ENCODE results near the gene RER1. TPM values are rescaled to one million over a fixed set of nuclear protein-coding genes. Genes with fewer than 3 reads are reported as not detected.
A peak's percentile ranks its signal among the peaks of the same experiment; 100 is the strongest.

Gene RER1
- total RNA-seq, 1 experiment from 2014 or later: 174 TPM

GRCh38 chr1:2375923-2376260, 15.7 kb upstream of the RER1 start:
- DNase-seq (ENCODE audit: low read depth): no peak

- no peak for DNase-seq (ENCODE audit: low read depth)
These were observed 15.3 kb upstream of the RER1 start for GRCh38 chr1:2376261-2376741.

GRCh38 chr1:2376931-2377672, 14.5 kb upstream of the RER1 start:
- no peak for DNase-seq (ENCODE audit: low read depth)

GRCh38 chr1:2377751-2378440, 13.7 kb upstream of the RER1 start:
- no peak for DNase-seq (ENCODE audit: low read depth)

GRCh38 chr1:2378441-2378851, 13.2 kb upstream of the RER1 start:
- DNase-seq (ENCODE audit: low read depth): no peak

- no peak for DNase-seq (ENCODE audit: low read depth)
These were observed 12.5 kb upstream of the RER1 start for GRCh38 chr1:2378956-2379732.

GRCh38 chr1:2379733-2380404, 11.8 kb upstream of the RER1 start:
- DNase-seq (ENCODE audit: low read depth): no peak

GRCh38 chr1:2380816-2381591, 10.6 kb upstream of the RER1 start:
- DNase-seq (ENCODE audit: low read depth): no peak

- DNase-seq (ENCODE audit: low read depth): peak; percentile 70
These were observed 9.7 kb upstream of the RER1 start for GRCh38 chr1:2381741-2382620.

- DNase-seq (ENCODE audit: low read depth): peak; percentile 19
These were observed 8.8 kb upstream of the RER1 start for GRCh38 chr1:2382621-2383361.

- no peak for DNase-seq (ENCODE audit: low read depth)
These were observed 8.1 kb upstream of the RER1 start for GRCh38 chr1:2383576-2383975.

GRCh38 chr1:2384130-2384860, 7.3 kb upstream of the RER1 start:
- no peak for DNase-seq (ENCODE audit: low read depth)

- no peak for DNase-seq (ENCODE audit: low read depth)
These were observed 6.6 kb upstream of the RER1 start for GRCh38 chr1:2384941-2385481.

- no peak for DNase-seq (ENCODE audit: low read depth)
These were observed 5.9 kb upstream of the RER1 start for GRCh38 chr1:2385606-2386280.

- no peak for DNase-seq (ENCODE audit: low read depth)
These were observed 4.7 kb upstream of the RER1 start for GRCh38 chr1:2386636-2387611.

All from HT1080 (cell line).